Tibial nerve (tissue), 4 donors: ENCODE results near the gene CXorf38.

Source experiments
- EP300 ChIP-seq, 2 donors: sonication (generic); formaldehyde crosslinking; IDR thresholded peaks; one replicate each; pipeline ENCODE4 v1.6.1; 2017; ENCODE audit warnings: antibody characterized with exemption in 2 of 2, mild to moderate bottlenecking in 1 of 2
- POLR2A ChIP-seq, 2 donors: fragments of 450-650 bp; IDR thresholded peaks; one replicate each; pipeline ENCODE4 v1.6.1; 2017; ENCODE audit warnings: antibody characterized with exemption in 2 of 2, mild to moderate bottlenecking in 2 of 2, moderate library complexity in 2 of 2
- TF ChIP-seq, protein P1 (sequence below), 5 experiments: fragments of 200-600 bp in 3 of 5; fragments of 450-650 bp in 2 of 5; sonication (generic) in 3 of 5; IDR thresholded peaks; one replicate each; pipeline ENCODE4 v1.5.1; 2016 to 2019; ENCODE audit warnings: antibody characterized with exemption in 5 of 5, mild to moderate bottlenecking in 3 of 5, moderate library complexity in 2 of 5

- TF ChIP-seq, protein P1, sequence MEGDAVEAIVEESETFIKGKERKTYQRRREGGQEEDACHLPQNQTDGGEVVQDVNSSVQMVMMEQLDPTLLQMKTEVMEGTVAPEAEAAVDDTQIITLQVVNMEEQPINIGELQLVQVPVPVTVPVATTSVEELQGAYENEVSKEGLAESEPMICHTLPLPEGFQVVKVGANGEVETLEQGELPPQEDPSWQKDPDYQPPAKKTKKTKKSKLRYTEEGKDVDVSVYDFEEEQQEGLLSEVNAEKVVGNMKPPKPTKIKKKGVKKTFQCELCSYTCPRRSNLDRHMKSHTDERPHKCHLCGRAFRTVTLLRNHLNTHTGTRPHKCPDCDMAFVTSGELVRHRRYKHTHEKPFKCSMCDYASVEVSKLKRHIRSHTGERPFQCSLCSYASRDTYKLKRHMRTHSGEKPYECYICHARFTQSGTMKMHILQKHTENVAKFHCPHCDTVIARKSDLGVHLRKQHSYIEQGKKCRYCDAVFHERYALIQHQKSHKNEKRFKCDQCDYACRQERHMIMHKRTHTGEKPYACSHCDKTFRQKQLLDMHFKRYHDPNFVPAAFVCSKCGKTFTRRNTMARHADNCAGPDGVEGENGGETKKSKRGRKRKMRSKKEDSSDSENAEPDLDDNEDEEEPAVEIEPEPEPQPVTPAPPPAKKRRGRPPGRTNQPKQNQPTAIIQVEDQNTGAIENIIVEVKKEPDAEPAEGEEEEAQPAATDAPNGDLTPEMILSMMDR (IDR thresholded peaks at IDR 0.05): no peak
- TF ChIP-seq POLR2A (IDR thresholded peaks at IDR 0.05) (no peak), EP300 (IDR thresholded peaks at IDR 0.05) (no peak)
These were observed 65.9 kb downstream of the CXorf38 start for GRCh38 chrX:40581336-40581920.
